GM18505 (cell line): ENCODE measurements around the gene ROBO2.

Experiments
- ATAC-seq: cut with Tn5 transposase; IDR thresholded peaks from one replicate; pipeline ENCODE4 v1.9.1; 2021; ENCODE audit not compliant: unreplicated experiment
- POLR2A ChIP-seq: IDR thresholded peaks from 4 replicates; pipeline ENCODE4 v1.6.1; 2011; ENCODE audit warnings: borderline replicate concordance; ENCODE audit not compliant: insufficient read depth, insufficient read length; ENCODE audit errors: extremely low read depth

Gene ROBO2

DNA sequence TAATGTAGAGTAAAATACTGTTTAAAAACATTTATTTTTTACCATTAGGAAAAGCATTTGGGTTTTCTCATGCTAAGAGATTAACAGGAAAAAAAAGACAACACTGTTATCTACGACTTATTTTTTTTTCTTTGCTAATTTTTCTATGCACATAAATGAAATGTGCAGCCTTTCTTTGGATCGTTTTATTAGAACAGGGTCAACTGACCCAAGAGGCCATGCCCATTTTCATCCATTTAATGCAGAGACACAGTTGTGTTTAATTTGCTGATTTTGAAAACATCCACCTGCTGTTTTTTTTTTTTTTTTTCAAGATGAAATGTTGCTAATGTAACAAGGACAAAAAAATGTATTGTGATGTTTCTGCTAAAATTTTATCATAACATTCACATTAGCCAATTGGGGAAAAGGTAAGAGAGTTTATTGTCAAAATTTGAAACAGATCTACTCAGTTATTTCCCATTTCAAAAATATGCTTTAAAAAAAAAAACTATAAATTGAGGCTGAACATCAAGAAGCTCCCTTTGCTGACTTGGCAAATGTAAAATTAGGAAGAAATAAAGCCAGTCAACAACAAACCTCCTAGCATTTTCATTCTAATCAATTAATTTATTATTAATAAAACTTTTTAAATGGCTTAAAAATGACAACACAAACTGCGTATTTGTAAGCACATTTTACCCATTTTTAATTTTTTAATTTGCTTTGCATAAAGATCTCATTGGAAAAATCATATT lies 485.2 kb downstream of the ROBO2 start:
- ATAC-seq = no peak
- no peak for TF ChIP-seq POLR2A

DNA sequence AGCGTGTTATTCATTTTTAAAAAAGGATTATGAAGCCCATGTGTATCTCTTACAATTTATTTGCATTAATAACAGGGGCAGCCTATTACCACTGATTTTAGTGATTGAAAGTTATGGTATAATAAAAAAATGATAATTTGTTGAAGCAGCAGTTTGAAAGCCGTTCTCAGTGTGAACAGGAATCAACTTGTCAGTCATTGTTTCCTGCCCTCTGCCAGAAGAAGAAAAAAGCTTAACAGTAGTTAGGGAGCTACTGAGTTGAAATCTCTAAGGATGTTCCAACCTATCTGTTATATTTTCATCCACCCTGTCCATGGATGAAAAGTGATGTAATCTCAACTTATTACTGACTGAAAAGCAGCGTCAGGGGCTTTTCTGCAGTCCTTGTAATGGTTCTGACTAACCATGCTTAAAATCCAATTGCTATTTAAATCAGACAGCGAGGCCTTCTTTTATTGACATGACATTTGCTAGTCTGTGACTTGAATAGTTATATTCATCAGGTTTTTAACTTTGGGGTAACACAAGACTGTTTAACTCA lies 486.7 kb downstream of the ROBO2 start:
- ATAC-seq = no peak

DNA sequence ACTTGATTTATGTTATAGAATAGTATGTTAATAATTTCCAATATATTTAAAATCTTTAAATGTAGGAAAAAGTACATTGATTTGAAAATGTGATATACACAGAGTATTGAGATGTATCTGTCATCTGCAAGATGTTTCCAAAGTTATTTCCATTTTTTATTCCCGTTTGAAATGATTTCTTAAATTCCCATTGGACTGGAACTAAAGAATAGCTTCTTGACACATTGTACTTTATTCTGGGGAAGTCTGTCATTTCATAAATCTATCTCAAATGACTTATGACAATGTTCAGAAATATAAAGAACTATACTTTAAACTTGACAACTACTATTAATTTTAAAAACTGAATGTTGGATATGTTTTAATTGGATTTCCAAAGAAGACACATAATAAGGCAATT lies 489.6 kb downstream of the ROBO2 start:
- no peak for ATAC-seq
- no peak for TF ChIP-seq POLR2A

More for the DNA sequence above, 486.7 kb downstream of the ROBO2 start:
- TF ChIP-seq POLR2A = no peak

DNA sequence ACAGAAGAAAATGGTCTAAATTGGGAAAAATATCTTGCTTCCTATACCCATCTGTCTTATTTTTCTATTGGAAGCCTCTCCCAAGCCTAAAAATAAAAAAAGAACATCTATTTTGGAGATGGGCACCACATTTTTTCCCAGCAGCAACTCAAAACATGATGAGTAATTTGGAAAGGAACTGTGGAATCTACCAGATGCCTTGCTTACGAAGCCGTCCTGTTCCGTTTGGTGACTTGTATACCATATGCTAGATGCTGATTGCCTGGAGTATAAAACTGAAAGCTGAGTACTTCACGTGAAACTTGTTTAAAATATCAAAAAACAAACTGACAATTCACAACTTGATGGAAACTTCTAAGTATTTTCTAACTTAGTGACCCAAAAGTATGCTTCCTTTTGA lies 491.0 kb downstream of the ROBO2 start:
- no peak for TF ChIP-seq POLR2A
- ATAC-seq = no peak

DNA sequence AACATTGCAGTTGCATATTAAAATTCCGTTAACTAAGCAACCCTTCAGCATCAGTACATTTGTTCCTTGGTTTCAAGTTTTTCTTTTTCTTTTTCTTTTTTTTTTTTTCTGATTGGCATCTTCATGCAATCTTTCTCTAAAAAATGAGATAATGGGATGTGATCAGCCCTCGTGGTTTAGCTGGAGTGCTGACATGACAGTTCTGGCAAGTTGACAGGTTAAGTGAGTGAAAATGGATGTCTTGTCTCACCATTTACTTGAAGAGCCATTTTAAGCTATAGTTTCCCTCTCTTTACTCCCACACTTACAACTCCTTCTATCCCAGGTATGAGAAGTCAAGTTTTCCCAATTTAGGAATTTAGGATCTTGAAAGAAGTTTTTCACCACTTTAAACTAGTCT lies 495.2 kb downstream of the ROBO2 start:
- no peak for TF ChIP-seq POLR2A
- ATAC-seq = no peak

DNA sequence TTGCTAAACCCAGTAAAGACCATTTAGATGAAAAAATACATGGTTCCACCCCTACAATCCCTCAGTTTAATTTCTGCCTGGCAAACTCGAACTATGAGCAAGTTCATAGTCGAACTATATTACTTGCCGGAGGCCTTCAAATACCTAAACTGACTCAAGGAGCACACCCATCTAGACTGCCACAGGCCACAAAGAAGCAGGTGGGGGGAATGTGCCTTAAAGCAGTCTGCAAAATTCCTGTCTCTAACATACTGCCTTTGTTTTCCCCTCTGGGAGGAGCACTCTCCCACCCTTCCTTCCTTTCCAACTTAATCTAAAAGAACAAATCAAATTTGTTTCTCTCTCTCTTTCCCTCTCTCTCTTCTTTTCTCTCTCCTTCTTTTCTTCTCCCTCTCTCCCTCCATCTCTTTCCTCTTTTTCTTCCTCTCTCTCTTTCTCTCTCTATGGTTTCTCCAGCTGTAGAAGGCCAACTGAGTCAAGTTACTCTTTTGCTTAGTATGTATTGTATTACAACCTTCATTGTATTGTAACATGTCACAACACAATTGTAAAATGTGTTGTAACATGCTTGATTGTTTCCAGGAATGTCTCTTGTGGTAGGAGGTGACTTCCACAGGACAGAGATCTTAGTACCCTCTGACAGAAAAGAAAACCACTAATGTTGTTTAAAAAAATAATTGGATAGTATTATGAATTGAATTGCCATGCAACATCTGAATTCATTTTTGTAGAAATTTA lies 496.3 kb downstream of the ROBO2 start:
- TF ChIP-seq POLR2A = no peak
- no peak for ATAC-seq

DNA sequence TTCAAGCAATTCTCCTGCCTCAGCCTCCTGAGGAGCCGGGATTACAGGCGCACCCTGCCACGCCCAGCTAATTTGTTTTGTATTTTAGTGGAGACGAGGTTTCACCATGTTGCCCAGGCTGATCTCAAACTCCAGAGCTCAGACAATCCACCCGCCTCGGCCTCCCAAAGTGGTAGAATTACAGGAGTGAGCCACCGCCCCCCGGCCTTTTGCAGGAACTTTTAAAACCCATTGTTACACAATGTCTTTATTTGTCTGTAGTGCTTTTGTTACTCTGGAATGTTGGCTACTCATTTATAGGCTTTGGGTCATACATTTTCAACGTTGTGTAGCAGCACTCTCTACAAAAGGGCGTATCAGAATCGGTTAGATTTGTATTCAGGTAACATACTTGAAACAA lies 499.1 kb downstream of the ROBO2 start:
- ATAC-seq = no peak
- no peak for TF ChIP-seq POLR2A

DNA sequence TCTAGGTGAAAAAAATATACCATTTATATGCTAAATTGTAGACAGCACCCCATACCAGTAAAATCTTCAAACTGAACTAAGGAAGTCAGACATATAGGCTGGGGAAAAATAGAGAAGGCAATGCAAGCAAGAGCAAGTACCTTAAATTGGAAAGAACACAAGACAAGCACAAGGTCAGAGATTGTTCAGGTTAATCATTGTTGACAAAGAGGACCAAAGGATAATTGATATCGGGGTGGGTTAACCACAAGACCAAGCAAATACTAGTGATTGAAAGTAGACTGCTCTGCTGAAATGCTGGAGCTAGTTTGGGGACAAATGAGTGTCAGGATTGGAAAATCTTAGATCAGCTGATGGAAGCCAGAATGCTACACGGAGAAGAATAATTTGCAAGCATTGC lies 499.8 kb downstream of the ROBO2 start:
- ATAC-seq = no peak
- TF ChIP-seq POLR2A = no peak

DNA sequence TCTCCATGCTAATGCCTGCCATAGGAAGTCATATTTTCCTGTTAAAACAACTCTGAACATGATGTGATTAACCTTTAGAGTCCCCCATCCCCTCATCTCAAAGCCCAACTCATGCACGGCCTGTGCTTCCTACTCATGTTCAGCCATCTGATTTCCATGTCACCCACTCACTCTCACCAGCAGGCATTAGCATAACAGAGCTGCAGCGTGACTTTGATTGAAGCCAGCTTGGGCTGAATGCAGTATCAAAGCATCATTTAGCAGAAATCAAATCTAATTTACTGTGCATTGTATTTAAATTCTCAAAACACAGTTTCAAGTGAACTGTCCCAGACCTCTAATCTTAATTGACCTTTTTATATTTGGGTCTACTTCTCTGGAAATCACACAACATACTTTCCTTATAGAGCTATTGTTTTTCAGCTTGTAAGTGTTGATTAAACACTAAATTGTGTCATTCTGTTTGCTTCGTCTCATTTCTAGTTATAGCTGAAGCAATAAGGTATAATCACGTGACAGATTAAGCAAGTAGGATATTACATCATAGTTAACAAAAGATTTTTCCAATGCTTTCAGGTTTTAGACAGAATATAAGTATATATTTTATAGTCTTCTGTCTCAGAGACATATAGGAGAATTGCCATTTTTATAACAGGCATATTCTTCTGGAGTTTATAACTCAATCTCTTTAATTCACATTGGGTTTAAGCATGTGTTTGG lies 501.5 kb downstream of the ROBO2 start:
- TF ChIP-seq POLR2A = no peak
- ATAC-seq = no peak

DNA sequence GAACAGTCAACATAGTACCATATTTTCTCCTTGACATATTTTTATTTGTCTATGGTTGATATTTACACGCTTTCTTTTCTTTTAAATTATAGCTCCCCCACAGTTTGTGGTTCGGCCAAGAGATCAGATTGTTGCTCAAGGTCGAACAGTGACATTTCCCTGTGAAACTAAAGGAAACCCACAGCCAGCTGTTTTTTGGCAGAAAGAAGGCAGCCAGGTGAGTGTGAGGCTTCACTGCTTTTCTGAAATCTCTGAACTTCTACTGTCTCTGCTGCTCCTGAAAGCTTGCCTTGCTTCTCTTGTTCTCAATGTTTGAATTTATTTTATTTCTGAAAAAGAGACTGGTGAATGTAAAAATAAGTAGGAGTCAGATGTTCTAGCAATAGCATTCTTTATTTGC lies 506.3 kb downstream of the ROBO2 start:
- TF ChIP-seq POLR2A = no peak
- no peak for ATAC-seq

DNA sequence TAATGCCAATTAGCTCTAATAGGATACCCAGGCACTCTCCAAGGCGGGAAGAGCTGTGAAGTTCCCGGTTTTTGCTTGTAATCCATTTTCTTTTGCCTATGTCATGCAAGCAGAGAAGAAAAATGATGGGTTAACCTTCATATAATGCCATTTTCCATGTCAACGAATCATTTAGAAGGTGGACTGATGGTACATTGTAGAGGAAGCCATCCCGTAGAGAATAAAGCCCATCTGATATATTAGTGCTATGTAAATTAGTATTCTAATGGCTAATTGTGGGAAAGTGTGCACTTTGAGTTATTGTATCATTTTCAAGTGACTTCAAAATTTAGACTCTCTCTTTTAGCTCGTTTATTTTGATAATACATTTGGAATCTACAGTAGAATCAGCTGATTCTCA lies 509.1 kb downstream of the ROBO2 start:
- ATAC-seq = no peak
- TF ChIP-seq POLR2A = no peak

DNA sequence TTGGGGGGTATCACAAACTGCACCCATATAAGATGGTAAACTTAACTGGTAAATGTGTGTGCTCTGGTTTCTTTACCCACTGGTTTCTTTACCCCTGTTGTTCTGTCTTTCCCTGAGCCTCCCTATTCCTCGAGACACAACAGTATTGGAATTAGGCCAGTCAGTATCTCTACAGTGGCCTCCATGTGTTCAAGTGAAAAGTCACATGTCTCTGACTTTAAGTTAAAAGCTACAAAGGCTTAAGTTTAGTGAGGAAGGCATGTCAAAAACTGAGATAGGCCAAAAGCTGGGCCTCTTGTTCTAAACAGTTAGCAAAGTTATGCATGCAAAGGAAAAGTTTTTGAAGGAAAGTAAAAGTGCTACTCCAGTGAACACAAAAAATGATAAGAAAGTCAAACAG lies 513.3 kb downstream of the ROBO2 start:
- no peak for TF ChIP-seq POLR2A
- ATAC-seq = no peak

DNA sequence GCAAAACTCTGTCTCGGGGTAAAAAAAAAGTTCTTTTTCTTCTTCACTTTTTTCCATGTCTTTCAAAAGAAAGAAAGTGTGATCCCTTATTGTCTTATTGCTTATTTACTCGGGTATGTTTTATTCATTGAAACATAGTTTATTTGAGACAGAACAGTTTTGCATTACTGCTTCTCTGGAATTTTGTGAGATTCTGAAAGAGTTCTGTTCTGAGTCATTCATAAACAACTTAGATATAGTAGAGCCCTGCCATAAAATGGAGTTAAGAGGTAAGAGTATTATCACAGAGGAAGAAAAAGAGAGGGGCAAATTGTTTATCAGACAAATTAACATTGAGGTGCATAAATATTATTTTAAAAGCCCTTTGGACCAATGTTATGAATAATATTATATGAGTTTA lies 522.2 kb downstream of the ROBO2 start:
- no peak for ATAC-seq
- TF ChIP-seq POLR2A = no peak
